Epithelial cell of umbilical artery (primary cell): ENCODE data around the gene GALM. TPM values are rescaled to one million over a fixed set of nuclear protein-coding genes. Genes with fewer than 3 reads are reported as not detected.

Source experiments
- total RNA-seq: library from RNA; depleted of rRNA; stranded (reverse); fragments of >200 nt; gene quantifications from 2 replicates; pipeline ENCODE4 v1.2.3, GENCODE V29; 2014

GALM gene
- total RNA-seq = 8.8 and 13.1 TPM in 2 replicates

GRCh38 chr2:38665854-38666555 lies at the start of gene GALM:
TSS of gene GALM (plus strand) at chr2:38666114. CDS start at chr2:38666162, 48 bp downstream.

GRCh38 chr2:38750891-38751595 lies 85.1 kb downstream of the GALM start, which contains the start of gene SRSF7:
TSS of gene SRSF7 (minus strand) at chr2:38751361. CDS start at chr2:38751256, 105 bp downstream.

Other genes with a start within 250 kb of the GALM start
- 38.7 and 55.8 TPM in 2 replicates for gene HNRNPLL, start 63.2 kb upstream of the GALM start, total RNA-seq
- gene SRSF7, start 85.2 kb downstream of the GALM start, total RNA-seq = 271 and 411 TPM in 2 replicates
- gene GEMIN6, start 112.1 kb downstream of the GALM start, total RNA-seq = 13.0 and 18.2 TPM in 2 replicates
- gene DHX57, start 209.8 kb downstream of the GALM start, total RNA-seq = 19.8 and 21.1 TPM in 2 replicates
- gene MORN2, start 209.9 kb downstream of the GALM start, total RNA-seq = 17.9 and 29.2 TPM in 2 replicates
- gene ARHGEF33, start 223.8 kb downstream of the GALM start, total RNA-seq = 0.15 TPM in 1 of 2 replicates, not detected in the other